WTC11 (cell line): ENCODE results near the gene MORC4. TPM values are rescaled to one million over a fixed set of nuclear protein-coding genes. Genes with fewer than 3 reads are reported as not detected.

Experiments used
- ATAC-seq: fragments of 200-7000 bp; cut with Tn5 transposase; 2 replicates; pipeline ENCODE4 v1.10.0; 2021; ENCODE audit warnings: mild to moderate bottlenecking, moderate library complexity
- CTCF ChIA-PET: fragments of 300-600 bp; sonication (Branson Sonifier 250); formaldehyde crosslinking; loops from one replicate; lab custom pipeline; 2021; ENCODE audit warnings: antibody characterized with exemption; lab: Charles Lee
- POLR2A ChIA-PET: fragments of 350-600 bp; sonication (Branson Sonifier 250); formaldehyde crosslinking; loops from one replicate; lab custom pipeline; 2021; ENCODE audit warnings: antibody characterized with exemption; lab: Charles Lee
- DNase-seq: peaks from one replicate; pipeline ENCODE4 v3.0.0; 2021; ENCODE audit warnings: low spot score
- H3K27ac Mint-ChIP-seq: 2 replicates; pipeline ENCODE4 v1.8.0; 2021; ENCODE audit warnings: mixed read lengths
- H3K27me3 Mint-ChIP-seq: 2 replicates; pipeline ENCODE4 v1.8.0; 2021; ENCODE audit warnings: low read depth, mild to moderate bottlenecking, moderate library complexity, mixed read lengths
- H3K36me3 Mint-ChIP-seq: 2 replicates; pipeline ENCODE4 v1.8.0; 2021; ENCODE audit warnings: mixed read lengths
- H3K4me1 Mint-ChIP-seq: 2 replicates; pipeline ENCODE4 v1.8.0; 2022; ENCODE audit warnings: mixed read lengths
- H3K4me3 Mint-ChIP-seq: 2 replicates; pipeline ENCODE4 v1.8.0; 2021; ENCODE audit warnings: mild to moderate bottlenecking, moderate library complexity, mixed read lengths
- H3K9me3 Mint-ChIP-seq: 2 replicates; pipeline ENCODE4 v1.8.0; 2021; ENCODE audit warnings: mixed read lengths
- ATF1 ChIP-seq: sonication (generic); formaldehyde crosslinking; IDR thresholded peaks from 2 replicates; pipeline ENCODE4 v1.8.1; 2023; ENCODE audit warnings: mild to moderate bottlenecking, moderate library complexity, missing genetic modification reagents
- CREB1 ChIP-seq: sonication (generic); formaldehyde crosslinking; IDR thresholded peaks from 2 replicates; pipeline ENCODE4 v1.8.0; 2023; ENCODE audit warnings: mild to moderate bottlenecking, missing genetic modification reagents
- FOXK1 ChIP-seq: sonication (generic); formaldehyde crosslinking; IDR thresholded peaks from 2 replicates; pipeline ENCODE4 v1.8.0; 2022; ENCODE audit warnings: mild to moderate bottlenecking, moderate library complexity, missing genetic modification reagents
- GRHL2 ChIP-seq: fragments of 250-450 bp; sonication (Bioruptor Pico); IDR thresholded peaks from 2 replicates; pipeline ENCODE4 v1.8.0; 2022; ENCODE audit warnings: mild to moderate bottlenecking, moderate library complexity; ENCODE audit not compliant: insufficient replicate concordance, severe bottlenecking
- GTF2I ChIP-seq: fragments of 250-450 bp; sonication (Bioruptor Pico); conservative IDR thresholded peaks from 2 replicates; pipeline ENCODE4 v1.4.0; 2021; ENCODE audit warnings: mild to moderate bottlenecking
- HMGA2 ChIP-seq: fragments of 250-450 bp; sonication (Bioruptor Pico); IDR thresholded peaks from 2 replicates; pipeline ENCODE4 v1.4.0; 2021; ENCODE audit warnings: mild to moderate bottlenecking, moderate library complexity
- TCF7 ChIP-seq: sonication (generic); formaldehyde crosslinking; IDR thresholded peaks from 2 replicates; pipeline ENCODE4 v1.8.0; 2022; ENCODE audit warnings: mild to moderate bottlenecking, low read depth, missing genetic modification reagents, moderate library complexity
- ZNF423 ChIP-seq: fragments of 250-450 bp; sonication (Bioruptor Pico); IDR thresholded peaks from 2 replicates; pipeline ENCODE4 v2.1.2; 2022; ENCODE audit warnings: mild to moderate bottlenecking, moderate library complexity
- total RNA-seq: library from RNA; stranded (reverse); gene quantifications from 3 replicates; pipeline ENCODE4 v1.2.3, GENCODE V29; 2021
- TF ChIP-seq, protein P1 (sequence below): fragments of 250-450 bp; sonication (Bioruptor Pico); IDR thresholded peaks from 2 replicates; pipeline ENCODE4 v1.9.0; 2021; ENCODE audit warnings: mild to moderate bottlenecking, borderline replicate concordance
- TF ChIP-seq, protein P2 (sequence below): fragments of 250-450 bp; sonication (Bioruptor Pico); IDR thresholded peaks from 2 replicates; pipeline ENCODE4 v1.8.0; 2021; ENCODE audit warnings: mild to moderate bottlenecking
- TF ChIP-seq, protein P3 (sequence below): sonication (generic); formaldehyde crosslinking; IDR thresholded peaks from 2 replicates; pipeline ENCODE4 v1.8.1; 2023; ENCODE audit warnings: mild to moderate bottlenecking, missing genetic modification reagents, moderate library complexity
- TF ChIP-seq, protein P4 (sequence below): sonication (generic); formaldehyde crosslinking; IDR thresholded peaks from 2 replicates; pipeline ENCODE4 v1.8.1; 2023; ENCODE audit warnings: mild to moderate bottlenecking, missing genetic modification reagents
- TF ChIP-seq, protein P5 (sequence below): sonication (generic); formaldehyde crosslinking; IDR thresholded peaks from 2 replicates; pipeline ENCODE4 v1.8.0; 2022; ENCODE audit warnings: mild to moderate bottlenecking, missing genetic modification reagents

The MORC4 gene
- total RNA-seq, 1 experiment from 2014 or later, result 4.6 TPM

DNA sequence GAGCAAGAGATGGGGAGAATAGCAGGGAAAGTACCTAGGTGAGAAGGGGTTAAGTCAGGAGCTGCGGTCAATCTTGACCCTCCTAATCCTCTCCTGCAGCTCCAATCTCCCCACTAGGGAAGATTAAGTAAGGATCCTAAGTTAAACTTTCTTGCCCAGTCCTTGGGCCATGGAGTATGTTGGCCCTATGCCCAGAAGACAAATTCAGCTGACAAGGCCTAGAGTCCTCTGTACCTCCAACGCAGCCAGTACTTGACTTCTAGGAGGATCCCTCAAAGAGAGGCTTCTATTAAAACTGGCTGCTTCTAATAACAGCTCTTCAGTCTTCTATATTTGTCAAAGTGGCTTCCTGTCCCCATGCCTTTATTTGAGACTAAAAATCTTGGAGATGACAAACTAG, 78.4 kb downstream of the MORC4 start (continued):
- TF ChIP-seq, protein P1, sequence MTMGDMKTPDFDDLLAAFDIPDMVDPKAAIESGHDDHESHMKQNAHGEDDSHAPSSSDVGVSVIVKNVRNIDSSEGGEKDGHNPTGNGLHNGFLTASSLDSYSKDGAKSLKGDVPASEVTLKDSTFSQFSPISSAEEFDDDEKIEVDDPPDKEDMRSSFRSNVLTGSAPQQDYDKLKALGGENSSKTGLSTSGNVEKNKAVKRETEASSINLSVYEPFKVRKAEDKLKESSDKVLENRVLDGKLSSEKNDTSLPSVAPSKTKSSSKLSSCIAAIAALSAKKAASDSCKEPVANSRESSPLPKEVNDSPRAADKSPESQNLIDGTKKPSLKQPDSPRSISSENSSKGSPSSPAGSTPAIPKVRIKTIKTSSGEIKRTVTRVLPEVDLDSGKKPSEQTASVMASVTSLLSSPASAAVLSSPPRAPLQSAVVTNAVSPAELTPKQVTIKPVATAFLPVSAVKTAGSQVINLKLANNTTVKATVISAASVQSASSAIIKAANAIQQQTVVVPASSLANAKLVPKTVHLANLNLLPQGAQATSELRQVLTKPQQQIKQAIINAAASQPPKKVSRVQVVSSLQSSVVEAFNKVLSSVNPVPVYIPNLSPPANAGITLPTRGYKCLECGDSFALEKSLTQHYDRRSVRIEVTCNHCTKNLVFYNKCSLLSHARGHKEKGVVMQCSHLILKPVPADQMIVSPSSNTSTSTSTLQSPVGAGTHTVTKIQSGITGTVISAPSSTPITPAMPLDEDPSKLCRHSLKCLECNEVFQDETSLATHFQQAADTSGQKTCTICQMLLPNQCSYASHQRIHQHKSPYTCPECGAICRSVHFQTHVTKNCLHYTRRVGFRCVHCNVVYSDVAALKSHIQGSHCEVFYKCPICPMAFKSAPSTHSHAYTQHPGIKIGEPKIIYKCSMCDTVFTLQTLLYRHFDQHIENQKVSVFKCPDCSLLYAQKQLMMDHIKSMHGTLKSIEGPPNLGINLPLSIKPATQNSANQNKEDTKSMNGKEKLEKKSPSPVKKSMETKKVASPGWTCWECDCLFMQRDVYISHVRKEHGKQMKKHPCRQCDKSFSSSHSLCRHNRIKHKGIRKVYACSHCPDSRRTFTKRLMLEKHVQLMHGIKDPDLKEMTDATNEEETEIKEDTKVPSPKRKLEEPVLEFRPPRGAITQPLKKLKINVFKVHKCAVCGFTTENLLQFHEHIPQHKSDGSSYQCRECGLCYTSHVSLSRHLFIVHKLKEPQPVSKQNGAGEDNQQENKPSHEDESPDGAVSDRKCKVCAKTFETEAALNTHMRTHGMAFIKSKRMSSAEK (CRISPR knock-in tag), result no peak

DNA sequence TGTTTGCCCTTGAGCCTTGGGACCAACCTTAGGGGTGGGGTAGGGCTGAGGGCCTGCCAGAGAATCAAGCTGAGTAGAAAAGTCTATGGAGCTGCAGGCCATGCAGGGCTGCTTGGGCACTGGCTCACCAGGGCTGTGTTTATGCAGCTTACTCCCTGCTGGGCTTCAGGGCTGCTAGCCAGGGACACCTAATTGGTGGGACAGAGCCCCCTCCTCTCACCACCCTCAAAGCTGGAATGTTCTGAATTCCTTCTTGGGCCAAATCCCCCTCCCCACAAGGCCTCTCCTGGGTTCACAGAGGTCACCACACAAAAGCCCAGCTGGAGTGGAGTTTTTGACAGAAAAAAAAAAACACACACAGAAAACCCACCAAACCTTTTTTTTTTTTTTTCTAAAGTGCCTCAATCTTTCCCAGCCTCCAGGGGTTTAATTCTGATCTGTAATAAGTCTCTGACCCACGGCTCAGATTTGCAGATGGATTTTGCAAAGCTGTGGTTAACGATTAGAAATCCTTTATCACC, 80.0 kb downstream of the MORC4 start, which contains the start of gene CLDN2:
TSS of gene CLDN2 (plus strand) at position 471 of the 521 bp plus-strand sequence. CDS start 7,827 bp downstream, outside the sequence.
- DNase-seq (peak; percentile 39), ATAC-seq (peak; percentile 90)
- Mint-ChIP-seq H3K36me3 (no peaks in the 10 kb centered on the region), H3K4me3 (no peak within 1 kb of the TSS), H3K27ac (no peak within 1 kb of the TSS), H3K9me3 (no peaks in the 10 kb centered on the region), H3K4me1 (peaks cover 11% of the 10 kb centered on the region; the same call in 1 of the 2 replicates), H3K27me3 (no peaks in the 10 kb centered on the region; the same call in 1 of the 2 replicates)
- CTCF ChIA-PET, result interaction anchor here (0.7 to 1.0 kb wide), 3 partner anchors 26 to 1059 kb away, joined by 3 to 9 read pairs (median 3); no protein-coding TSS in a partner anchor
- TF ChIP-seq ZNF423 (CRISPR knock-in tag), result peak; percentile 49; the same call in 1 of the 2 replicates
- TF ChIP-seq, protein P2, sequence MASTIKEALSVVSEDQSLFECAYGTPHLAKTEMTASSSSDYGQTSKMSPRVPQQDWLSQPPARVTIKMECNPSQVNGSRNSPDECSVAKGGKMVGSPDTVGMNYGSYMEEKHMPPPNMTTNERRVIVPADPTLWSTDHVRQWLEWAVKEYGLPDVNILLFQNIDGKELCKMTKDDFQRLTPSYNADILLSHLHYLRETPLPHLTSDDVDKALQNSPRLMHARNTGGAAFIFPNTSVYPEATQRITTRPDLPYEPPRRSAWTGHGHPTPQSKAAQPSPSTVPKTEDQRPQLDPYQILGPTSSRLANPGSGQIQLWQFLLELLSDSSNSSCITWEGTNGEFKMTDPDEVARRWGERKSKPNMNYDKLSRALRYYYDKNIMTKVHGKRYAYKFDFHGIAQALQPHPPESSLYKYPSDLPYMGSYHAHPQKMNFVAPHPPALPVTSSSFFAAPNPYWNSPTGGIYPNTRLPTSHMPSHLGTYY (CRISPR knock-in tag), result no peak
- POLR2A ChIA-PET, result interaction anchor here (0.7 kb wide), 1 partner anchor 102 kb away, joined by 3 read pairs; no protein-coding TSS in a partner anchor

DNA sequence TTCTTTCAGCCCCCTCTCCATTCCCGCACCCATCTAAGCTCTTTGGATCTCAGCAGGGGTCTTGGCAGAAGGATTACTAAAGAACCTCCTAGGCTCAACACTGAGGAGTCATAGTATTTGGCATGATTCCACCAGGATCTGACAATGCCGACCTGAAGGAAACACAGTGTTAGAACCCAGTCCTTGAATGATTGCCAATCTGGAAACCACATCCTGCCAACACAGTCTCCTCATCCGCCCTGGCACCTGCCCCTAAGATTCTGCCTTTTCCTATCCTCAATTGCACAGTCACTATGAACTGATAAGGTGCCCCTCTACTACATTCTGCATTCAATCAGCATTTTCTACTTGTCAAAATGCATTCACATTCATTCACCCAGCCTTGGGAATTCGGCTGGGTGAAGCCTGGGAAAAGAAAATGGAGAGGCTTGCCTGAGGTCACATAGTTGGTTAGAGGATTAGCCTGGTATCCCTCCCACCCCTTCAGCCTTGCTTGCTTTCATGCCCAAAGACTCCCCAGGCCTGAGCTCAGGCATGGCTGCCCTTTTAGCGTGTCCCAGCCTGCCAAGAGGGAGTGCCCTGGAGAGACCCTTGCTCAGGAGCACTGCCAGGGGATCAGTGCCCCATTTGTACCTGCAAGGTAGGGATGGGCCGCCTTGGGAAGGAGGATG, 82.0 kb downstream of the MORC4 start:
- no peaks in the 10 kb centered on the region for H3K9me3 Mint-ChIP-seq
- ChIA-PET CTCF (no interaction called here), POLR2A (no interaction called here)
- H3K4me3 Mint-ChIP-seq, result no peak overlapping the region
- no peak for ATAC-seq
- H3K36me3 Mint-ChIP-seq, result no peaks in the 10 kb centered on the region
- H3K27me3 Mint-ChIP-seq, result no peaks in the 10 kb centered on the region; the same call in 1 of the 2 replicates
- H3K4me1 Mint-ChIP-seq, result peaks cover 11% of the 10 kb centered on the region; the same call in 1 of the 2 replicates
- no peak for TF ChIP-seq ZNF423 (CRISPR knock-in tag)
- TF ChIP-seq, protein P3, sequence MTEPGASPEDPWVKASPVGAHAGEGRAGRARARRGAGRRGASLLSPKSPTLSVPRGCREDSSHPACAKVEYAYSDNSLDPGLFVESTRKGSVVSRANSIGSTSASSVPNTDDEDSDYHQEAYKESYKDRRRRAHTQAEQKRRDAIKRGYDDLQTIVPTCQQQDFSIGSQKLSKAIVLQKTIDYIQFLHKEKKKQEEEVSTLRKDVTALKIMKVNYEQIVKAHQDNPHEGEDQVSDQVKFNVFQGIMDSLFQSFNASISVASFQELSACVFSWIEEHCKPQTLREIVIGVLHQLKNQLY (CRISPR knock-in tag), result no peak
- TF ChIP-seq, protein P1 (CRISPR knock-in tag), result no peak
- TF ChIP-seq, protein P4, sequence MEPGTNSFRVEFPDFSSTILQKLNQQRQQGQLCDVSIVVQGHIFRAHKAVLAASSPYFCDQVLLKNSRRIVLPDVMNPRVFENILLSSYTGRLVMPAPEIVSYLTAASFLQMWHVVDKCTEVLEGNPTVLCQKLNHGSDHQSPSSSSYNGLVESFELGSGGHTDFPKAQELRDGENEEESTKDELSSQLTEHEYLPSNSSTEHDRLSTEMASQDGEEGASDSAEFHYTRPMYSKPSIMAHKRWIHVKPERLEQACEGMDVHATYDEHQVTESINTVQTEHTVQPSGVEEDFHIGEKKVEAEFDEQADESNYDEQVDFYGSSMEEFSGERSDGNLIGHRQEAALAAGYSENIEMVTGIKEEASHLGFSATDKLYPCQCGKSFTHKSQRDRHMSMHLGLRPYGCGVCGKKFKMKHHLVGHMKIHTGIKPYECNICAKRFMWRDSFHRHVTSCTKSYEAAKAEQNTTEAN (CRISPR knock-in tag), result no peak
- no peak for TF ChIP-seq GRHL2 (CRISPR knock-in tag)
- TF ChIP-seq, protein P5, sequence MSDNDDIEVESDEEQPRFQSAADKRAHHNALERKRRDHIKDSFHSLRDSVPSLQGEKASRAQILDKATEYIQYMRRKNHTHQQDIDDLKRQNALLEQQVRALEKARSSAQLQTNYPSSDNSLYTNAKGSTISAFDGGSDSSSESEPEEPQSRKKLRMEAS, result no peak
- no peak for TF ChIP-seq FOXK1 (CRISPR knock-in tag)
- TF ChIP-seq ATF1 (CRISPR knock-in tag), result no peak
- no peak for TF ChIP-seq TCF7 (CRISPR knock-in tag)
- no peak for TF ChIP-seq GTF2I (CRISPR knock-in tag)
- no peak for TF ChIP-seq CREB1
- no peak for TF ChIP-seq HMGA2
- DNase-seq, result no peak
- H3K27ac Mint-ChIP-seq, result no peak overlapping the region
